ENCODE results near the gene PBXIP1. TPM values are rescaled to one million over a fixed set of nuclear protein-coding genes. Genes with fewer than 3 reads are reported as not detected.

Gene PBXIP1
- total RNA-seq, 1 donor = 520 TPM

GRCh38 chr1:154902938-154903566, 52.8 kb downstream of the PBXIP1 start:
- no peak for DNase-seq (ENCODE audit: low read depth in 2 of 3, low spot score in 2 of 3)

DNA sequence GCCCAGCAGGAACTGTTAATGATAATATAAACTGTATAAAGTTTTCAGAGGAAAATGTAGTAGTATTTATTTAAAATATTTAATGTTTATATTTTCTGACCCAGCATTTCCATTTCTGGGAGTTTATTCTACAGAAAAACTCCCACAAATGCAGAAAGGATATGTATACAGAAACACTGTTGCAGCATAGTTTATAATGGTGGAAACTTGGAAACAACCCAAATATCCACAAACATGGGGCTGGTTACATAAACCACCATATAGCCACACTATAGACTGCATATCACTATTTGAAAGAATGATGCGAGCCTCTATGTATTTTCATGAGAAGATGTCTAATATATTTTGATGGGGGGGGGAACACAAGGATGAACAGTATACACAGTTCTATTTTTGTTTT, 54.3 kb downstream of the PBXIP1 start:
- no peak for DNase-seq (ENCODE audit: low read depth in 2 of 3, low spot score in 2 of 3)

GRCh38 chr1:154899041-154899440, 56.9 kb downstream of the PBXIP1 start:
- DNase-seq (ENCODE audit: low read depth in 2 of 3, low spot score in 2 of 3) = no peak

- DNase-seq (ENCODE audit: low read depth in 2 of 3, low spot score in 2 of 3) = no peak
Observed at GRCh38 chr1:154896771-154897286, 59.1 kb downstream of the PBXIP1 start.

GRCh38 chr1:154895798-154896197, 60.1 kb downstream of the PBXIP1 start:
- DNase-seq (ENCODE audit: low read depth in 2 of 3, low spot score in 2 of 3) = no peak

Small RNA genes within 50 kb of the gene (small RNA-seq; reads per million reads assigned to genes)
- gene MIR4258 = not detected
- not detected for gene RF00017

Other genes starting within 250 kb of the PBXIP1 start
- under 0.01 TPM for gene KCNN3, start 85.8 kb downstream of the PBXIP1 start, total RNA-seq
- 17.2 TPM for gene PMVK, start 19.4 kb downstream of the PBXIP1 start, total RNA-seq
- 25.6 TPM for gene PYGO2, start 5.7 kb upstream of the PBXIP1 start, total RNA-seq
- gene SHC1, start 14.6 kb upstream of the PBXIP1 start, total RNA-seq = 59.5 TPM
- 22.9 TPM for gene CKS1B, start 18.6 kb upstream of the PBXIP1 start, total RNA-seq
- 35.0 TPM for gene FLAD1, start 27.2 kb upstream of the PBXIP1 start, total RNA-seq
- gene LENEP, start 37.5 kb upstream of the PBXIP1 start, total RNA-seq = 0.54 TPM
- gene ZBTB7B, start 46.7 kb upstream of the PBXIP1 start, total RNA-seq = 22.6 TPM
- gene DCST2, start 77.7 kb upstream of the PBXIP1 start, total RNA-seq = under 0.01 TPM
- gene DCST1, start 77.7 kb upstream of the PBXIP1 start, total RNA-seq = under 0.01 TPM
- gene ADAM15, start 95.2 kb upstream of the PBXIP1 start, total RNA-seq = 60.1 TPM
- gene EFNA4, start 107.6 kb upstream of the PBXIP1 start, total RNA-seq = 5.9 TPM
- gene EFNA3, start 122.7 kb upstream of the PBXIP1 start, total RNA-seq = 4.8 TPM
- 21.3 TPM for gene EFNA1, start 171.8 kb upstream of the PBXIP1 start, total RNA-seq
- gene SLC50A1, start 179.8 kb upstream of the PBXIP1 start, total RNA-seq = 68.1 TPM
- gene DPM3, start 184.4 kb upstream of the PBXIP1 start, total RNA-seq = 63.0 TPM
- 194 TPM for gene KRTCAP2, start 217.2 kb upstream of the PBXIP1 start, total RNA-seq
- 32.6 TPM for gene TRIM46, start 217.8 kb upstream of the PBXIP1 start, total RNA-seq

All from hematopoietic multipotent progenitor cell (in vitro differentiated cells).